ENCODE measurements around the gene RERG.

RERG gene
- total RNA-seq = 0 to 0.19 (median 0) reads per million in 3 donors

GRCh38 chr12:15220915-15221885, at the start of gene RERG:
RERG (minus strand) TSS chr12:15221417; CDS start chr12:15217489, 3,928 bp downstream.
- H3K27ac ChIP-seq (ENCODE audit: insufficient read depth, low read length, poor library complexity, severe bottlenecking) = no peak within 1 kb of the TSS
- H3K36me3 ChIP-seq (ENCODE audit: control insufficient read depth, insufficient read depth, low read length) = no peaks in the 10 kb centered on the region
- H3K4me1 ChIP-seq (ENCODE audit: control insufficient read depth, insufficient read depth, low read length, poor library complexity, severe bottlenecking) = peaks cover 4% of the 10 kb centered on the region
- DNase-seq = peak; percentile 6 to 44 (median 41)
- H3K27me3 ChIP-seq (replicated peaks; ENCODE audit: control insufficient read depth, insufficient read depth, low read length, poor library complexity, severe bottlenecking) = peaks cover 4% of the 10 kb centered on the region
- H3K9me3 ChIP-seq (ENCODE audit: control insufficient read depth, low read length) = no peaks in the 10 kb centered on the region
- peak within 1 kb of the TSS; percentile 52 for H3K4me3 ChIP-seq (ENCODE audit: insufficient read depth, low read depth, low read length, poor library complexity, severe bottlenecking)

GRCh38 chr12:15270591-15270990, 49.4 kb upstream of the RERG start:
- no peak overlapping the region for H3K27ac ChIP-seq (ENCODE audit: insufficient read depth, low read length, poor library complexity, severe bottlenecking)
- H3K9me3 ChIP-seq (ENCODE audit: control insufficient read depth, low read length) = no peaks in the 10 kb centered on the region
- DNase-seq = no peak
- no peaks in the 10 kb centered on the region for H3K27me3 ChIP-seq (replicated peaks; ENCODE audit: control insufficient read depth, insufficient read depth, low read length, poor library complexity, severe bottlenecking)
- no peaks in the 10 kb centered on the region for H3K36me3 ChIP-seq (ENCODE audit: control insufficient read depth, insufficient read depth, low read length)
- no peak overlapping the region for H3K4me3 ChIP-seq (ENCODE audit: insufficient read depth, low read depth, low read length, poor library complexity, severe bottlenecking)
- H3K4me1 ChIP-seq (ENCODE audit: control insufficient read depth, insufficient read depth, low read length, poor library complexity, severe bottlenecking) = no peaks in the 10 kb centered on the region

- no peak overlapping the region for H3K4me3 ChIP-seq (ENCODE audit: insufficient read depth, low read depth, low read length, poor library complexity, severe bottlenecking)
- H3K36me3 ChIP-seq (ENCODE audit: control insufficient read depth, insufficient read depth, low read length) = no peaks in the 10 kb centered on the region
- no peaks in the 10 kb centered on the region for H3K4me1 ChIP-seq (ENCODE audit: control insufficient read depth, insufficient read depth, low read length, poor library complexity, severe bottlenecking)
- DNase-seq = peak in 1 of 3 donors; percentile 11
- H3K27me3 ChIP-seq (replicated peaks; ENCODE audit: control insufficient read depth, insufficient read depth, low read length, poor library complexity, severe bottlenecking) = no peaks in the 10 kb centered on the region
- H3K27ac ChIP-seq (ENCODE audit: insufficient read depth, low read length, poor library complexity, severe bottlenecking) = no peak overlapping the region
- H3K9me3 ChIP-seq (ENCODE audit: control insufficient read depth, low read length) = no peaks in the 10 kb centered on the region
Observed at GRCh38 chr12:15268927-15269552, 47.8 kb upstream of the RERG start.

GRCh38 chr12:15268309-15268708, 47.1 kb upstream of the RERG start:
- H3K4me1 ChIP-seq (ENCODE audit: control insufficient read depth, insufficient read depth, low read length, poor library complexity, severe bottlenecking) = no peaks in the 10 kb centered on the region
- H3K36me3 ChIP-seq (ENCODE audit: control insufficient read depth, insufficient read depth, low read length) = no peaks in the 10 kb centered on the region
- no peak overlapping the region for H3K27ac ChIP-seq (ENCODE audit: insufficient read depth, low read length, poor library complexity, severe bottlenecking)
- DNase-seq = no peak
- no peaks in the 10 kb centered on the region for H3K27me3 ChIP-seq (replicated peaks; ENCODE audit: control insufficient read depth, insufficient read depth, low read length, poor library complexity, severe bottlenecking)
- H3K4me3 ChIP-seq (ENCODE audit: insufficient read depth, low read depth, low read length, poor library complexity, severe bottlenecking) = no peak overlapping the region
- no peaks in the 10 kb centered on the region for H3K9me3 ChIP-seq (ENCODE audit: control insufficient read depth, low read length)

- no peaks in the 10 kb centered on the region for H3K36me3 ChIP-seq (ENCODE audit: control insufficient read depth, insufficient read depth, low read length)
- H3K27ac ChIP-seq (ENCODE audit: insufficient read depth, low read length, poor library complexity, severe bottlenecking) = no peak overlapping the region
- no peaks in the 10 kb centered on the region for H3K27me3 ChIP-seq (replicated peaks; ENCODE audit: control insufficient read depth, insufficient read depth, low read length, poor library complexity, severe bottlenecking)
- no peaks in the 10 kb centered on the region for H3K9me3 ChIP-seq (ENCODE audit: control insufficient read depth, low read length)
- no peaks in the 10 kb centered on the region for H3K4me1 ChIP-seq (ENCODE audit: control insufficient read depth, insufficient read depth, low read length, poor library complexity, severe bottlenecking)
- H3K4me3 ChIP-seq (ENCODE audit: insufficient read depth, low read depth, low read length, poor library complexity, severe bottlenecking) = no peak overlapping the region
- no peak for DNase-seq
Observed at GRCh38 chr12:15265875-15266274, 44.7 kb upstream of the RERG start.

- H3K9me3 ChIP-seq (ENCODE audit: control insufficient read depth, low read length) = no peaks in the 10 kb centered on the region
- H3K4me3 ChIP-seq (ENCODE audit: insufficient read depth, low read depth, low read length, poor library complexity, severe bottlenecking) = no peak overlapping the region
- no peaks in the 10 kb centered on the region for H3K4me1 ChIP-seq (ENCODE audit: control insufficient read depth, insufficient read depth, low read length, poor library complexity, severe bottlenecking)
- DNase-seq = no peak
- no peaks in the 10 kb centered on the region for H3K27me3 ChIP-seq (replicated peaks; ENCODE audit: control insufficient read depth, insufficient read depth, low read length, poor library complexity, severe bottlenecking)
- H3K36me3 ChIP-seq (ENCODE audit: control insufficient read depth, insufficient read depth, low read length) = no peaks in the 10 kb centered on the region
- H3K27ac ChIP-seq (ENCODE audit: insufficient read depth, low read length, poor library complexity, severe bottlenecking) = no peak overlapping the region
Observed at GRCh38 chr12:15256761-15257160, 35.5 kb upstream of the RERG start.

DNA sequence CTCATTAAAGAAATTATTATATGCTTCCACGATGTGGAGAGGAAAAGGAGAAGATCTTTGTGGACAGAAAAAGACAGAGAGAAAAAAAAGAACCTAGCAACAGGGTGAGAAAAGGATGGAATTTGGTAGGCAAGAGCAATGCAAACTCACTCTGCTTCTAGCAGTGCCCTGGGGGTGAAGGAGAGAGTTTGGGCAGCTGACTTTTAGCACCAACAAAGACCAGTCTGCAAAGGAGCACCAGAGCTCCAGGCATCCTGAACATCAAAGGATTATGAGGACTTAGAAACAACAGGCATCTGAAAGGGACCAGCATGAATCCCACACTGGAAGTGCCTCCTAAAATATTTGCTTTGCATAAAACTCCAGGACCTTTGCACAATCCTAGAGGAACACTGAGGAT, 32.8 kb upstream of the RERG start:
- Histone ChIP-seq H3K9me3 (ENCODE audit: control insufficient read depth, low read length) (no peaks in the 10 kb centered on the region), H3K4me1 (ENCODE audit: control insufficient read depth, insufficient read depth, low read length, poor library complexity, severe bottlenecking) (no peaks in the 10 kb centered on the region), H3K4me3 (ENCODE audit: insufficient read depth, low read depth, low read length, poor library complexity, severe bottlenecking) (no peak overlapping the region), H3K27ac (ENCODE audit: insufficient read depth, low read length, poor library complexity, severe bottlenecking) (no peak overlapping the region), H3K27me3 (replicated peaks; ENCODE audit: control insufficient read depth, insufficient read depth, low read length, poor library complexity, severe bottlenecking) (no peaks in the 10 kb centered on the region), H3K36me3 (ENCODE audit: control insufficient read depth, insufficient read depth, low read length) (no peaks in the 10 kb centered on the region)
- no peak for DNase-seq

DNA sequence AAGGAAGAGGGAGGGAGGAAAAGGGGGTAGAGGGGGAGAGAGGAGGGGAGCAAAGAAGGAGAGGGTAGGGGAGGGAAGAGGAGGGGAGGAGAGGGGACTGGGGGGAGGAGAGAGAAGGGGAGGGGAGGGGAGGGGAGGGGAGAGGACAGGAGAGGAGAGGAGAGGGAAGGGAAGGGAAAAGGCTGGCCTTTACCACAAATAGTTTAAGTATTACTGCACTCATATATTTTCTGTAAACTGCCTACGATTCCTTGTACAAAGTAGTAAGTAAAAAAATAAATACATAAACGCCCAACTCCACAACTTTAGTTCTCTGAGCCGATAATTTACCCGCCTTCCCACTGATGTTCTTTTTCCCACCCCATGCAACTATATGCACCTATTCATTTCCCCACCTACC, 23.7 kb upstream of the RERG start:
- DNase-seq = no peak
- Histone ChIP-seq H3K36me3 (ENCODE audit: control insufficient read depth, insufficient read depth, low read length) (no peaks in the 10 kb centered on the region), H3K27ac (ENCODE audit: insufficient read depth, low read length, poor library complexity, severe bottlenecking) (no peak overlapping the region), H3K27me3 (replicated peaks; ENCODE audit: control insufficient read depth, insufficient read depth, low read length, poor library complexity, severe bottlenecking) (no peaks in the 10 kb centered on the region), H3K4me3 (ENCODE audit: insufficient read depth, low read depth, low read length, poor library complexity, severe bottlenecking) (no peak overlapping the region), H3K9me3 (ENCODE audit: control insufficient read depth, low read length) (no peaks in the 10 kb centered on the region), H3K4me1 (ENCODE audit: control insufficient read depth, insufficient read depth, low read length, poor library complexity, severe bottlenecking) (no peaks in the 10 kb centered on the region)

DNA sequence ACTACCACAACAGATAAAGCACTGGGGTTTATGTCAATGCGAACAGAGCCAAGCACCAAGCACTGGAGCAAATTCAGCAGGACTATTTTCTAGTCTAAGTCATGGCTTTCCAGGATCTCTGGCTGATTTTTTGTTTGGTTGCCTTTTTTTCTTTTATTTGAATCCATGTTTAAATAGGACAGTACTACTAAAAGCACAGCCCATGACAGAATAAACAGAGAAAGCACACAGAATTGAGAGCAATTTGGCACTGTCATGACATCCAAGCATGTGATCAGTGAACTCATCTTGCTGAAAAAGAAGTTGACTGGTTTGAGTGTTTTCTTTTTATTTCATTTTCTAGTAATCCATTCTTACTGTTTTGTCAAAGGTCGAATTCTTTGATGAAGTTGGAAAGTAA, 23.1 kb upstream of the RERG start:
- Histone ChIP-seq H3K27me3 (replicated peaks; ENCODE audit: control insufficient read depth, insufficient read depth, low read length, poor library complexity, severe bottlenecking) (no peaks in the 10 kb centered on the region), H3K4me3 (ENCODE audit: insufficient read depth, low read depth, low read length, poor library complexity, severe bottlenecking) (no peak overlapping the region), H3K27ac (ENCODE audit: insufficient read depth, low read length, poor library complexity, severe bottlenecking) (no peak overlapping the region), H3K9me3 (ENCODE audit: control insufficient read depth, low read length) (no peaks in the 10 kb centered on the region), H3K36me3 (ENCODE audit: control insufficient read depth, insufficient read depth, low read length) (no peaks in the 10 kb centered on the region), H3K4me1 (ENCODE audit: control insufficient read depth, insufficient read depth, low read length, poor library complexity, severe bottlenecking) (no peaks in the 10 kb centered on the region)
- no peak for DNase-seq

- Histone ChIP-seq H3K9me3 (ENCODE audit: control insufficient read depth, low read length) (no peaks in the 10 kb centered on the region), H3K4me3 (ENCODE audit: insufficient read depth, low read depth, low read length, poor library complexity, severe bottlenecking) (no peak overlapping the region), H3K27ac (ENCODE audit: insufficient read depth, low read length, poor library complexity, severe bottlenecking) (no peak overlapping the region), H3K27me3 (replicated peaks; ENCODE audit: control insufficient read depth, insufficient read depth, low read length, poor library complexity, severe bottlenecking) (no peaks in the 10 kb centered on the region), H3K4me1 (ENCODE audit: control insufficient read depth, insufficient read depth, low read length, poor library complexity, severe bottlenecking) (no peaks in the 10 kb centered on the region), H3K36me3 (ENCODE audit: control insufficient read depth, insufficient read depth, low read length) (no peaks in the 10 kb centered on the region)
- no peak for DNase-seq
Observed at GRCh38 chr12:15243102-15243501, 21.9 kb upstream of the RERG start.
